HG03342 (cell line): ENCODE measurements around the gene PPP1R26.
"Not testable (repeated sequence)": the region's sequence is repeated elsewhere in the genome, so short reads cannot be mapped to it uniquely, and the experiment has no call there.

ENCODE experiments used
- ATAC-seq: cut with Tn5 transposase; IDR thresholded peaks from one replicate; pipeline ENCODE4 v1.9.1; 2021; ENCODE audit warnings: mild to moderate bottlenecking, moderate library complexity; ENCODE audit not compliant: unreplicated experiment

PPP1R26 gene

GRCh38 chr9:135519179-135519971 lies 39.8 kb downstream of the PPP1R26 start:
- no peak for ATAC-seq

GRCh38 chr9:135520916-135521607 lies 41.5 kb downstream of the PPP1R26 start, which contains the start of gene LCN1:
LCN1 (plus strand) TSS chr9:135521440; CDS start chr9:135521498, 58 bp downstream.
- ATAC-seq = no peak

- ATAC-seq = no peak
These were observed 42.1 kb downstream of the PPP1R26 start for GRCh38 chr9:135521608-135522095.

GRCh38 chr9:135522137-135522877 lies 42.7 kb downstream of the PPP1R26 start:
- no peak for ATAC-seq

- no peak for ATAC-seq
These were observed 43.3 kb downstream of the PPP1R26 start for GRCh38 chr9:135522931-135523330.

- no peak for ATAC-seq
These were observed 44.0 kb downstream of the PPP1R26 start for GRCh38 chr9:135523521-135524129.

GRCh38 chr9:135524130-135524861 lies 44.7 kb downstream of the PPP1R26 start:
- no peak for ATAC-seq

- no peak for ATAC-seq
These were observed 45.9 kb downstream of the PPP1R26 start for GRCh38 chr9:135525241-135526088.

- no peak for ATAC-seq
These were observed 46.6 kb downstream of the PPP1R26 start for GRCh38 chr9:135526089-135526729.

- ATAC-seq = no peak
These were observed 47.4 kb downstream of the PPP1R26 start for GRCh38 chr9:135526730-135527571.

GRCh38 chr9:135528842-135529435 lies 49.4 kb downstream of the PPP1R26 start:
- ATAC-seq = not testable (repeated sequence)

GRCh38 chr9:135530146-135530545 lies 50.6 kb downstream of the PPP1R26 start:
- ATAC-seq = no peak

GRCh38 chr9:135531096-135531495 lies 51.5 kb downstream of the PPP1R26 start:
- ATAC-seq = no peak

- no peak for ATAC-seq
These were observed 53.5 kb downstream of the PPP1R26 start for GRCh38 chr9:135533113-135533512.

- ATAC-seq = no peak
These were observed 54.1 kb downstream of the PPP1R26 start for GRCh38 chr9:135533674-135534073.

- not testable (repeated sequence) for ATAC-seq
These were observed 54.7 kb downstream of the PPP1R26 start for GRCh38 chr9:135534192-135534711.

GRCh38 chr9:135534826-135535225 lies 55.2 kb downstream of the PPP1R26 start:
- not testable (repeated sequence) for ATAC-seq
